ENCODE results near the gene COLEC12. TPM values are rescaled to one million over a fixed set of nuclear protein-coding genes. Genes with fewer than 3 reads are reported as not detected.
"Not testable (repeated sequence)": the region's sequence is repeated elsewhere in the genome, so short reads cannot be mapped to it uniquely, and the experiment has no call there.

COLEC12 gene
- total RNA-seq, 1 donor from 2014 or later, result 8.3 TPM

- ATAC-seq, result no peak
- intact Hi-C loops (cut with micrococcal nuclease), result no loop called here
- DNase-seq, result no peak
Observed at GRCh38 chr18:317618-318017, 182.9 kb downstream of the COLEC12 start.

GRCh38 chr18:316393-316792 is 184.1 kb downstream of the COLEC12 start:
- ATAC-seq (no peak), DNase-seq (no peak)
- intact Hi-C loops (cut with micrococcal nuclease), result no loop called here

- intact Hi-C loops (cut with micrococcal nuclease), result no loop called here
- no peak for ATAC-seq
- no peak for DNase-seq
Observed at GRCh38 chr18:313931-314330, 186.6 kb downstream of the COLEC12 start.

GRCh38 chr18:312415-312814 is 188.1 kb downstream of the COLEC12 start:
- DNase-seq (no peak), ATAC-seq (no peak)
- intact Hi-C loops (cut with micrococcal nuclease), result no loop called here

- ATAC-seq (no peak), DNase-seq (no peak)
- intact Hi-C loops (cut with micrococcal nuclease), result no loop called here
Observed at GRCh38 chr18:310042-310441, 190.5 kb downstream of the COLEC12 start.

GRCh38 chr18:308086-308485 is 192.4 kb downstream of the COLEC12 start:
- DNase-seq; intact Hi-C loops (cut with micrococcal nuclease); ATAC-seq: not testable (repeated sequence)

- intact Hi-C loops (cut with micrococcal nuclease), result no loop called here
- ATAC-seq (no peak), DNase-seq (no peak)
Observed at GRCh38 chr18:306608-307255, 193.8 kb downstream of the COLEC12 start.

GRCh38 chr18:305003-305501 is 195.4 kb downstream of the COLEC12 start:
- DNase-seq, result no peak
- no peak for ATAC-seq
- intact Hi-C loops (cut with micrococcal nuclease), result no loop called here

GRCh38 chr18:303607-304006 is 196.9 kb downstream of the COLEC12 start:
- DNase-seq, result no peak
- intact Hi-C loops (cut with micrococcal nuclease), result no loop called here
- no peak for ATAC-seq

GRCh38 chr18:303011-303410 is 197.5 kb downstream of the COLEC12 start:
- DNase-seq (no peak), ATAC-seq (no peak)
- intact Hi-C loops (cut with micrococcal nuclease), result no loop called here

GRCh38 chr18:302097-302496 is 198.4 kb downstream of the COLEC12 start:
- ATAC-seq (peak; percentile 18), DNase-seq (no peak)
- intact Hi-C loops (cut with micrococcal nuclease), result no loop called here

GRCh38 chr18:297936-298335 is 202.6 kb downstream of the COLEC12 start:
- intact Hi-C loops (cut with micrococcal nuclease), result no loop called here

GRCh38 chr18:295756-296490 is 204.6 kb downstream of the COLEC12 start:
- ATAC-seq (no peak), DNase-seq (no peak)
- intact Hi-C loops (cut with micrococcal nuclease), result no loop called here

More at GRCh38 chr18:297936-298335, 202.6 kb downstream of the COLEC12 start:
- ATAC-seq (no peak), DNase-seq (no peak)

- ATAC-seq (no peak), DNase-seq (no peak)
- intact Hi-C loops (cut with micrococcal nuclease), result no loop called here
Observed at GRCh38 chr18:294566-294965, 205.9 kb downstream of the COLEC12 start.

- DNase-seq, result no peak
- intact Hi-C loops (cut with micrococcal nuclease), result no loop called here
- peak; percentile 53 for ATAC-seq
Observed at GRCh38 chr18:293536-293935, 207.0 kb downstream of the COLEC12 start.

- DNase-seq (no peak), ATAC-seq (no peak)
- intact Hi-C loops (cut with micrococcal nuclease), result no loop called here
Observed at GRCh38 chr18:292271-292670, 208.2 kb downstream of the COLEC12 start.

- intact Hi-C loops (cut with micrococcal nuclease), result loop anchor here (5.0 kb wide), 1 partner anchor 327 kb away; no protein-coding TSS in a partner anchor
- DNase-seq, ATAC-seq: not testable (repeated sequence)
Observed at GRCh38 chr18:289970-290369, 210.5 kb downstream of the COLEC12 start.

- intact Hi-C loops (cut with micrococcal nuclease), result loop anchor here (5.0 kb wide), 1 partner anchor 328 kb away; no protein-coding TSS in a partner anchor
- DNase-seq (no peak), ATAC-seq (no peak)
Observed at GRCh38 chr18:289026-289425, 211.5 kb downstream of the COLEC12 start.

- intact Hi-C loops (cut with micrococcal nuclease), result loop anchor here (5.0 kb wide), 1 partner anchor 331 kb away; no protein-coding TSS in a partner anchor
- ATAC-seq, result no peak
- DNase-seq, result no peak
Observed at GRCh38 chr18:286515-287310, 213.8 kb downstream of the COLEC12 start.

GRCh38 chr18:285817-286216 is 214.7 kb downstream of the COLEC12 start:
- ATAC-seq (no peak), DNase-seq (no peak)
- intact Hi-C loops (cut with micrococcal nuclease), result loop anchor here (5.0 kb wide), 1 partner anchor 331 kb away; no protein-coding TSS in a partner anchor

All from left ventricle myocardium superior (tissue), 1 donor.